Measurements from ENCODE around the gene PLXNA2.

GRCh38 chr1:208268541-208269337 lies 24.6 kb upstream of the PLXNA2 start:
- TF ChIP-seq CTCF (IDR thresholded peaks at IDR 0.05) (no peak), POLR2A (IDR thresholded peaks at IDR 0.05) (no peak)

Data from body of pancreas (tissue), 4 donors.